HFF-Myc (cell line): ENCODE data around the gene SYT3.

ENCODE experiments used
- DNase-seq: peaks from one replicate; pipeline ENCODE4 v3.0.0-alpha.2; 2011; ENCODE audit warnings: low read depth; ENCODE audit errors: extremely low read depth
- H3K4me3 ChIP-seq: replicated peaks from 2 replicates; pipeline ENCODE4 v1.5.1; 2011; ENCODE audit warnings: low read depth, mild to moderate bottlenecking, control low read depth, low read length
- CTCF ChIP-seq: IDR thresholded peaks from 2 replicates; pipeline ENCODE4 v1.5.1; 2012; ENCODE audit warnings: mild to moderate bottlenecking, low read depth, low read length, control low read depth; ENCODE audit errors: missing control alignments

The SYT3 gene

GRCh38 chr19:50647879-50648615, 8.4 kb upstream of the SYT3 start:
- no peak for TF ChIP-seq CTCF
- DNase-seq, result no peak
- H3K4me3 ChIP-seq, result no peak overlapping the region

DNA sequence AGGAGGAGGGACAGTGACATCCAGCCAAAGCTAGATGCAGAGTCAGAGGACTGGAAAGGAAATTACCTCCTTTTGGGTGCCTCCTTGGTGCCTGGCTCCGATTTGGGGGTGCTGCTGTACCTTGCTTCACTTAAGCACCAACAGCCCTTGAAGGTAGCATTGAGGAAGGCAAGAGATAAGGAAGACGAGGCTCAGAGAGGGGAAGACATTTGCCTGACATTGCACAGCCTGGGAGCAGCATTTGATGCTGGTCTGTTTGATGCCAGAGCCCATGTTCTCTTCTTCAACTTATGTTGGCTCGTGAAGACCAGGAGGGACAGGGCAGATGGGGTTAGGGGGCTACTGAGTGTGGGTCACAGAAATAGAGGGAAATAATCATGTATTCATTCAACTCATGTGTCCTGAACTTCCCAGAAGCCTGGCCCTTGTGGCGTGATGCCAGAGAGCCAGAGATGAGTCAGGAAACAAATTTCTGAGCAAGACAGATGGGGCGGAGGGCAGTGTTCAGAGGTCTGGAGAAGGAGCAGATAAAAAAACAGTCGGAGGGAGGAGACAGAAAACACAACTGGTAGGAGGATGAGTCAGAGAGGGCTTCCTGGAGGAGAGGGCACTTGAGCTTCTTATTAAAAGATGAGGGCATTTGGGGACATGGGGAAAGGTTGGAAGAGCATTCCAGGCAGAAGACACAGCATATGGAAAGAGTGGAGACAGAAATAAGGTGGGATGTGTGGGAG, 6.6 kb upstream of the SYT3 start:
- DNase-seq, result peak; percentile 52
- no peak overlapping the region for H3K4me3 ChIP-seq
- TF ChIP-seq CTCF, result no peak

- TF ChIP-seq CTCF, result no peak
- DNase-seq, result no peak
- no peak overlapping the region for H3K4me3 ChIP-seq
Measured at GRCh38 chr19:50645107-50645506, 5.4 kb upstream of the SYT3 start.

- no peak overlapping the region for H3K4me3 ChIP-seq
- no peak for TF ChIP-seq CTCF
- no peak for DNase-seq
Measured at GRCh38 chr19:50644315-50644915, 4.7 kb upstream of the SYT3 start.

DNA sequence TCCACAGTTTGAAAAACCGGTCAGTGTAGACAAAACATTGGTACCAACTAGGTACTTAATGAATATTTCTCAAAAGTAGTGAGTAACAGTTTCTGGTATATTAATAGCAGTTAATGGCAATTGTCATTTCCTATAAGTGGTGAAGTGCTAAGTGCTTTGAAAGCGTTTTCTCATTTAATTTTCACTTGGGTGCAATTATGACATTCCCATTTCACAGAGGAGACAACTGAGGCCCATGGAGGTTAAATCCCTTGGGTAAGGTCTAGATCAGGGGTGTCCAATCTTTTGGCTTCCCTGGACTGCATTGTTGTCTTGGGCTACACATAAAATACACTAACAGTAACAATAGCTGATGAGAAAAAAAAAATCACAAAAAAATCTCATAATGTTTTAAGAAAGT, 687 bp upstream of the SYT3 start:
- no peak overlapping the region for H3K4me3 ChIP-seq
- no peak for DNase-seq
- TF ChIP-seq CTCF, result no peak

- no peak overlapping the region for H3K4me3 ChIP-seq
- DNase-seq, result no peak
Measured at GRCh38 chr19:50638600-50638999, 1.1 kb downstream of the SYT3 start.

More at GRCh38 chr19:50638600-50638999, 1.1 kb downstream of the SYT3 start:
- TF ChIP-seq CTCF, result no peak
